Sigmoid colon (tissue), 7 donors: Measurements from ENCODE around the gene REST. TPM values are rescaled to one million over a fixed set of nuclear protein-coding genes. Genes with fewer than 3 reads are reported as not detected.

Source experiments
- DNase-seq: peaks from one replicate; pipeline ENCODE4 v3.0.0-alpha.2; 2019
- H3K27ac ChIP-seq, 4 donors: fragments of 200-600 bp; sonication (generic); one replicate each; pipeline ENCODE4 v1.5.1; 2016 to 2019; ENCODE audit warnings: mild to moderate bottlenecking in 1 of 4
- H3K27me3 ChIP-seq, 3 donors: fragments of 200-600 bp; sonication (generic); one replicate each; pipeline ENCODE4 v1.5.1; 2019; ENCODE audit warnings: mild to moderate bottlenecking in 1 of 3
- H3K36me3 ChIP-seq, 4 donors: fragments of 200-600 bp; sonication (generic); one replicate each; pipeline ENCODE4 v1.5.1; 2016 to 2019
- H3K4me1 ChIP-seq, 4 donors: fragments of 200-600 bp; sonication (generic); one replicate each; pipeline ENCODE4 v1.5.1; 2017 to 2019
- H3K4me3 ChIP-seq, 4 donors: fragments of 200-600 bp; sonication (generic); one replicate each; pipeline ENCODE4 v1.5.1; 2017 to 2019; ENCODE audit warnings: mild to moderate bottlenecking in 2 of 4, moderate library complexity in 1 of 4
- H3K9me3 ChIP-seq, 4 donors: fragments of 200-600 bp in 3 of 4; sonication (generic) in 3 of 4; one replicate each; pipeline versions ENCODE4 v1.5.1 to v1.6.1; 2013 to 2019
- EP300 ChIP-seq, 4 donors: sonication (generic); formaldehyde crosslinking; IDR thresholded peaks; one replicate each; pipeline ENCODE4 v1.6.1; 2017; ENCODE audit warnings: antibody characterized with exemption in 4 of 4
- POLR2A ChIP-seq, 2 donors: fragments of 450-650 bp; IDR thresholded peaks; one replicate each; pipeline ENCODE4 v1.6.1; 2016; ENCODE audit warnings: antibody characterized with exemption in 2 of 2, mild to moderate bottlenecking in 2 of 2, moderate library complexity in 2 of 2
- POLR2AphosphoS5 ChIP-seq, 4 donors: sonication (generic); formaldehyde crosslinking; IDR thresholded peaks; one replicate each; pipeline ENCODE4 v1.6.1; 2017; ENCODE audit warnings: antibody characterized with exemption in 4 of 4
- WGBS, 2 donors: extraction: QIAGEN DNeasy Blood & Tissue Kit; methylation state at CpG; one replicate each; pipeline ENCODE4 v1.1.7; 2013; 5-methylcytosine and 5-hydroxymethylcytosine counted together
- intact Hi-C: fragments of 100-400 bp; cut with DNase I; formaldehyde crosslinking; loops from one replicate; pipeline ENCODE4 v1.15.1; 2023
- polyA plus RNA-seq, 3 donors: library from polyadenylated mRNA; stranded (reverse); fragments of 200-250 nt; gene quantifications; one replicate each; pipeline ENCODE4 v1.2.3, GENCODE V29; 2013
- total RNA-seq, 4 donors: library from RNA; depleted of rRNA; stranded (reverse); fragments of >200 nt; gene quantifications; one replicate each; pipeline ENCODE4 v1.1.0, GENCODE V29; 2016
- TF ChIP-seq, protein P1 (sequence below), 4 experiments: fragments of 450-650 bp in 3 of 4; fragments of 200-600 bp in 1 of 4; IDR thresholded peaks; one replicate each; pipeline ENCODE4 v1.5.1; 2016 to 2019; ENCODE audit warnings: antibody characterized with exemption in 4 of 4, mild to moderate bottlenecking in 3 of 4, moderate library complexity in 2 of 4
- donor health status: healthy with polysubstance abuse.
- donor health status: Bipolar disorder and iron deficiency.
- donor health status: healthy.

The REST gene
- total and polyA plus RNA-seq, 7 donors: 4.8 to 32.8 (median 23.7) TPM

DNA sequence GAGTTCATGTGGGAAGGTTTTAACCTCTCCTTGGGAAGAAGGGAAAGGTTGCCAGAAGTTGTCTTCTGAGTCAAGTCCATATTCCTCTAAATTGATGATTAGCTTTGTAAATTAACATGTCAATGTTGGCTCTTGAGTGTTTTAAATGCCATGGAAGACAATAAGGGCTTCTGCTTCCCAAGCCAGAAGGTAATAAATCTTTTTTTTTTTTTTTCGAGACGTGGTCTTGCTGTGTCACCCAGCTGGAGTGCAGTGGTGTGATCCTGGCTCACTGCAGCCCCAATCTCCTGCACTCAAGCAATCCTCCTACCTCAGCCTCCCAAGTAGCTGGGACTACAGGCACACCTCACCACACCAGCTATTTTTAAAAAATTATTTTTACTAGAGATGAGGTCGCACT is 5.0 kb upstream of the REST start:
- H3K4me3 ChIP-seq: no peak overlapping the region
- no peak overlapping the region for H3K27ac ChIP-seq
- intact Hi-C loops: no loop called here
- H3K9me3 ChIP-seq: no peaks in the 10 kb centered on the region
- no peaks in the 10 kb centered on the region for H3K36me3 ChIP-seq
- no peak for TF ChIP-seq POLR2A (IDR thresholded peaks at IDR 0.05)
- TF ChIP-seq, protein P1, sequence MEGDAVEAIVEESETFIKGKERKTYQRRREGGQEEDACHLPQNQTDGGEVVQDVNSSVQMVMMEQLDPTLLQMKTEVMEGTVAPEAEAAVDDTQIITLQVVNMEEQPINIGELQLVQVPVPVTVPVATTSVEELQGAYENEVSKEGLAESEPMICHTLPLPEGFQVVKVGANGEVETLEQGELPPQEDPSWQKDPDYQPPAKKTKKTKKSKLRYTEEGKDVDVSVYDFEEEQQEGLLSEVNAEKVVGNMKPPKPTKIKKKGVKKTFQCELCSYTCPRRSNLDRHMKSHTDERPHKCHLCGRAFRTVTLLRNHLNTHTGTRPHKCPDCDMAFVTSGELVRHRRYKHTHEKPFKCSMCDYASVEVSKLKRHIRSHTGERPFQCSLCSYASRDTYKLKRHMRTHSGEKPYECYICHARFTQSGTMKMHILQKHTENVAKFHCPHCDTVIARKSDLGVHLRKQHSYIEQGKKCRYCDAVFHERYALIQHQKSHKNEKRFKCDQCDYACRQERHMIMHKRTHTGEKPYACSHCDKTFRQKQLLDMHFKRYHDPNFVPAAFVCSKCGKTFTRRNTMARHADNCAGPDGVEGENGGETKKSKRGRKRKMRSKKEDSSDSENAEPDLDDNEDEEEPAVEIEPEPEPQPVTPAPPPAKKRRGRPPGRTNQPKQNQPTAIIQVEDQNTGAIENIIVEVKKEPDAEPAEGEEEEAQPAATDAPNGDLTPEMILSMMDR (IDR thresholded peaks at IDR 0.05): no peak
- no peak for TF ChIP-seq POLR2AphosphoS5 (IDR thresholded peaks at IDR 0.05)
- TF ChIP-seq EP300 (IDR thresholded peaks at IDR 0.05): no peak
- no peaks in the 10 kb centered on the region for H3K27me3 ChIP-seq
- no peak for DNase-seq
- peaks cover 0 to 6% (median 0%) of the 10 kb centered on the region in 4 donors for H3K4me1 ChIP-seq
- 75 to 80% methylated on average over 3 of the region's 3 CpGs for WGBS, 2 donors

GRCh38 chr4:56905796-56906195 is 1.9 kb upstream of the REST start:
- 49 to 92% methylated on average over 1 of the region's 1 CpG for WGBS, 2 donors
- no peaks in the 10 kb centered on the region for H3K36me3 ChIP-seq
- H3K4me3 ChIP-seq: no peak overlapping the region
- H3K27me3 ChIP-seq: no peaks in the 10 kb centered on the region
- TF ChIP-seq, protein P1 (IDR thresholded peaks at IDR 0.05): no peak
- TF ChIP-seq POLR2AphosphoS5 (IDR thresholded peaks at IDR 0.05): no peak
- no peak for TF ChIP-seq POLR2A (IDR thresholded peaks at IDR 0.05)
- TF ChIP-seq EP300 (IDR thresholded peaks at IDR 0.05): no peak
- no peak for DNase-seq
- peaks cover 0 to 19% (median 13%) of the 10 kb centered on the region in 4 donors for H3K4me1 ChIP-seq
- intact Hi-C loops: loop anchor here (5.0 kb wide), 4 partner anchors 52 to 1558 kb away; partner anchors contain the start of genes CEP135 and SRD5A3
- no peak overlapping the region for H3K27ac ChIP-seq
- no peaks in the 10 kb centered on the region for H3K9me3 ChIP-seq

DNA sequence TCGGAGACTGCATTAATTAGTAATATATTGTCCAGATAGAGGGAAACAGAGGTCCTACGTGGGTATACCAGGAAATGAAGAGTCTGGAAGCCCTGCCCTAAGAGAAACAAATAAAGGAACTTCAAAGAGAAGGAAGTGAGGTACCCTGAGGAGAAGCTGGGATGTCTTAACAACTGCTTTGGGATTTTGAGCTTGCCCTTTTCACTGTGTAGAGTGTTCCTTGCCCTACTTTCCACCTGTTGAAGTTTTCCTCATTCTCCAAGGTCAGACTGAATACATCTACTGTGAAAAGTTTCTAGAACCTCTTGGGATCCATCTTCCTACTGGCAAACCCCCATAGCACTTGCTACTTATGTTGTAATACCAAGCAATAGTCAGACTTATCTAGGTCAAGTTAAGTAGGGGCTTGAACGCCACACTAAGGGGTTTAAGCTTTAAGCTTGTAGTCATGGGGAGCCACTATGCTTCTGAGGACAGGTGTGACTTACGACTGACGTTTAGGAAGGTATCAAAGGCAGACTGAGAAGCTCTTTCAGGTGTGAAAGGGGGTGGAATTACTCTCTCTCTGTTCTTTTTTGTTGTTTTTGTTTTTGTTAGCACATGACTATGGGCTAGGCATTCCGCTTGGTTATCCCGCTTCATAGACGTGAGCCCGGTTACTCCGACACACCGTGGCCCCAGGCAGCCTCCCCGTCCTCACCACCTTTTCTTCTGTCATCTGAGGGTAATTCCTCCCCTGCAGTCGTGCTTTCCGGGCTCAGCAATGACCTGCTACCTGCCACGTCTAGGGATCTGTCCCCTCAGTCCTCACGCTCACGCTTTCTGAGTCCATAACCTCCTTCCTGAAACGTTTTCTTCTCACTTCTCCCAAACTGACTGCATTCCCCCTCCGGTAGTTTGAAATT is 959 bp upstream of the REST start:
- Histone ChIP-seq H3K36me3 (no peaks in the 10 kb centered on the region), H3K4me3 (peak overlapping the region; percentile 33 to 98 (median 85)), H3K4me1 (peaks cover 0 to 26% (median 22%) of the 10 kb centered on the region in 4 donors), H3K27me3 (no peaks in the 10 kb centered on the region), H3K9me3 (no peaks in the 10 kb centered on the region), H3K27ac (peak overlapping the region; percentile 89 to 97 (median 95))
- intact Hi-C loops: loop anchor here (5.0 kb wide), 4 partner anchors 51 to 1559 kb away; partner anchors contain the start of genes CEP135 and SRD5A3
- TF ChIP-seq EP300 (IDR thresholded peaks at IDR 0.05) (no peak), POLR2AphosphoS5 (IDR thresholded peaks at IDR 0.05) (no peak), POLR2A (IDR thresholded peaks at IDR 0.05) (no peak)
- TF ChIP-seq, protein P1 (IDR thresholded peaks at IDR 0.05): no peak
- DNase-seq: no peak
- 10 to 29% methylated on average over 19 of the region's 19 CpGs for WGBS, 2 donors

DNA sequence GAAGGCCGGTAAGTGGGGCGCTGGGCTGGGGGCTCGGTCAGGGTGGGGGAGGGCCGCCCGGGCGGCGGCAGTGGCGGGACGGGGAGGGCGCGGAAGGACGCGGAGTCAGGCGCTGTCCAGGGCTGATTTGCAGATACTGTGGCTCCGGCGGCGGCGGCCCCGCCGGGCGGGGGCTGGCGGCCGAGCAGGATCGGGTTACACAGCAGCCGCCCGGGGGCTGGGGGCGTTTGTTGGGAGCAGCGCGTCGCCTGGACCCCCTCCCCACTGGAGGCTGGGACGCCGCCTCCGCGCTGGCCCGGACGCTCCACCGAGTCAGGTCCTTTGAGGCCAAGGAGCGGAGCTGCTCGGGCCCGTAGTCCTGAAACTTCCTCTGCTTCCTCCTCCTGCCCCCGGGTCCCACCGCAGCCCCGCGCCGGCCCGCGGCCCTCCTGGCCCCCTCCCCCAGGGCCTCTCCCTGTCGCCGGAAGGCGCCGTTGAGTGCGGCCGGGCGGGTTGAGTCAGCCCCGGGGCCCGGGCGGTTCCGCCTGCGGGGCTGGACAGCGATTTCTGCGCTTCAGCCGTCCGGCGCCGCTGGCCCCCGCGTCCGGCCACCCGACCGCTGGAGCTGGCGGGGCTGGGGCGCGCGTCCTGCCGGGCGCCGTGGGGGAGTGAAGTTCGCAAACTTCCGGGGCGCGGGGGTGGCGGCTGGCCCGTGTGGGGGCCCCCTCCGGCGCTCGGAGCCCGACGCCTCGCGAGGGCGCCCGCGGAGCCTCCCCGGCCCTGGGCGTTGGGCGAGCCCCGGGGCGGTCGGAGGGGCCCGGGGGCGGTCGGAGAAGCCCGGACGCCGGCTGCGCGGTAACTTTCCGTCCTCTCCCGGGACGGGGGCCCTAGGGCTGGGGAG is 746 bp downstream of the REST start:
- peak; percentile 76 for DNase-seq
- TF ChIP-seq EP300 (IDR thresholded peaks at IDR 0.05) (no peak), POLR2A (IDR thresholded peaks at IDR 0.05) (no peak), POLR2AphosphoS5 (IDR thresholded peaks at IDR 0.05) (no peak)
- TF ChIP-seq, protein P1 (IDR thresholded peaks at IDR 0.05): no peak
- Histone ChIP-seq H3K4me3 (peak overlapping the region; percentile 75 to 98 (median 94)), H3K27ac (peak overlapping the region; percentile 89 to 97 (median 95)), H3K27me3 (no peaks in the 10 kb centered on the region), H3K4me1 (peaks cover 0 to 36% (median 31%) of the 10 kb centered on the region in 4 donors), H3K36me3 (no peaks in the 10 kb centered on the region), H3K9me3 (no peaks in the 10 kb centered on the region)
- intact Hi-C loops: loop anchor here (1.0 to 5.0 kb wide), 5 partner anchors 49 to 1561 kb away; partner anchors contain the start of genes CEP135, NOA1 and SRD5A3
- WGBS, 2 donors: 1% methylated on average over 109 to 110 of the region's 110 CpGs
